Measurements from ENCODE around the gene ANAPC7. TPM values are rescaled to one million over a fixed set of nuclear protein-coding genes. Genes with fewer than 3 reads are reported as not detected.
A peak's percentile ranks its signal among the peaks of the same experiment; 100 is the strongest.

Gene ANAPC7
- total RNA-seq, 2 experiments from 2014 or later = 84.7 to 136 TPM

DNA sequence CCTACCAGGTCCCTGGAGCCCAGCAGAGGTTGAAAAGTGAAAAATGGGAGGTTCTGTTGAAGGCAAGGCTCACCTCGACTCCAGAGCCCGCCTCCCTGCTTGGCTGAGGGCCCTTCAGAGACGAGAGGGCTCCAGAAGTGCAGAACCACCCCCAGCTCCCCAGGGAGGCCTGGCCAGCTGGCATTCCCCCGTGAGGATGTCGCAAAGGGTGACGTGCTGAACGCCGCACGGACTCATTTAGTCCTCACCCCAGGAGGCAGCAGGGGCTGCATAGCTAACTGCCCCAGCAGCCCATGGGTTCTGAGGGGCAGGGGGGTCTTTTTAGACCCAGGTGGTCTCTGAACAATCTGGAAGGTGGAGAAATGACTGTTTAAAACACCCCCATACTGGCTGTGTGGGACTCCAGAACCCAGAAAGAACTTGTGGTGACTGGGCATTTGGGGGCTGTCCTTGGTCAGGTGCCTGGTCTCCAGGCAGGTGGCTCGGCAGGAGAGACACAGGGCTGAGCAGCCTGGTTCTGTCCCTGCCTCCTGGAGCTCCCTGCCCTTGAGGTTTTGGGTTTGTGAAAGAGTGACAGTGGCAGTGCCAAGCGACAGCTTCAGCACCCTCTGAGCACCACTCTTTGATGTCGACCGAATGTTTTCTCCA lies 32.0 kb downstream of the ANAPC7 start:
- BruUV-seq (replicated peaks) = no TSS peak
- H3K4me2 ChIP-seq (ENCODE audit: low read length) = peak overlapping the region; percentile 56
- peak overlapping the region; percentile 73 for H3K27ac ChIP-seq (ENCODE audit: low read depth, low read length, poor library complexity, severe bottlenecking)
- TF ChIP-seq CTCF (conservative IDR thresholded peaks at IDR 0.05; ENCODE audit: low read length) = no peak
- H3K4me1 ChIP-seq (ENCODE audit: insufficient read depth, low read length, poor library complexity, severe bottlenecking) = peaks cover 84% of the 10 kb centered on the region
- POLR2A ChIA-PET = interaction anchor here (0.5 to 2.3 kb wide), 6 partner anchors 10 to 60 kb away, joined by 3 to 9 read pairs (median 4); no protein-coding TSS in a partner anchor
- peak; percentile 89 for DNase-seq (ENCODE audit: low spot score)
- H3K4me3 ChIP-seq (ENCODE audit: low read depth, low read length, poor library complexity, severe bottlenecking) = peak overlapping the region; percentile 35
- no peaks in the 10 kb centered on the region for H3K9me3 ChIP-seq (ENCODE audit: low read length)
- CTCF ChIA-PET (ENCODE audit: unreplicated experiment) = interaction anchor here (1.2 to 1.5 kb wide), 2 partner anchors 49 to 59 kb away, joined by 3 to 4 read pairs; no protein-coding TSS in a partner anchor
- H3K36me3 ChIP-seq (ENCODE audit: insufficient read depth, low read length) = peaks cover 64% of the 10 kb centered on the region
- H3K79me2 ChIP-seq (ENCODE audit: insufficient read depth, low read depth, low read length) = no peaks in the 10 kb centered on the region
- no peak overlapping the region for H2AFZ ChIP-seq (ENCODE audit: low read length)
- H4K20me1 ChIP-seq (ENCODE audit: insufficient read depth, low read length) = no peaks in the 10 kb centered on the region
- intact Hi-C loops (cut with micrococcal nuclease; ENCODE audit: unreplicated experiment) = loop anchor here (2.0 to 5.0 kb wide), 2 partner anchors 31 to 231 kb away; partner anchors contain the start of gene ANAPC7
- no peaks in the 10 kb centered on the region for H3K9me2 ChIP-seq (ENCODE audit: insufficient read depth, low read length)

GRCh38 chr12:110370732-110371231 lies 32.7 kb downstream of the ANAPC7 start:
- no peak overlapping the region for H2AFZ ChIP-seq (ENCODE audit: low read length)
- H3K4me2 ChIP-seq (ENCODE audit: low read length) = peak overlapping the region; percentile 56
- no TSS peak for BruUV-seq (replicated peaks)
- DNase-seq (ENCODE audit: low spot score) = peak; percentile 75
- H3K9me3 ChIP-seq (ENCODE audit: low read length) = no peaks in the 10 kb centered on the region
- intact Hi-C loops (cut with micrococcal nuclease; ENCODE audit: unreplicated experiment) = loop anchor here (2.0 to 5.0 kb wide), 2 partner anchors 32 to 232 kb away; partner anchors contain the start of gene ANAPC7
- H3K27ac ChIP-seq (ENCODE audit: low read depth, low read length, poor library complexity, severe bottlenecking) = peak overlapping the region; percentile 73
- ChIA-PET POLR2A (interaction anchor here (0.5 to 2.0 kb wide), 4 partner anchors 31 to 1259 kb away, joined by 3 to 7 read pairs (median 5); no protein-coding TSS in a partner anchor), CTCF (ENCODE audit: unreplicated experiment) (interaction anchor here (0.6 to 1.5 kb wide), 2 partner anchors 50 to 60 kb away, joined by 3 to 4 read pairs; no protein-coding TSS in a partner anchor)
- H3K36me3 ChIP-seq (ENCODE audit: insufficient read depth, low read length) = peaks cover 57% of the 10 kb centered on the region
- no peaks in the 10 kb centered on the region for H4K20me1 ChIP-seq (ENCODE audit: insufficient read depth, low read length)
- H3K4me1 ChIP-seq (ENCODE audit: insufficient read depth, low read length, poor library complexity, severe bottlenecking) = peaks cover 79% of the 10 kb centered on the region
- H3K9me2 ChIP-seq (ENCODE audit: insufficient read depth, low read length) = no peaks in the 10 kb centered on the region
- H3K79me2 ChIP-seq (ENCODE audit: insufficient read depth, low read depth, low read length) = no peaks in the 10 kb centered on the region
- H3K4me3 ChIP-seq (ENCODE audit: low read depth, low read length, poor library complexity, severe bottlenecking) = peak overlapping the region; percentile 35
- no peak for TF ChIP-seq CTCF (conservative IDR thresholded peaks at IDR 0.05; ENCODE audit: low read length)
- TF ChIP-seq EZH2phosphoT487 (IDR thresholded peaks at IDR 0.05; ENCODE audit: borderline replicate concordance, low read depth, low read length) = no peak

All from OCI-LY7 (cell line).